ENCODE measurements around the gene FLCN.
A peak's percentile ranks its signal among the peaks of the same experiment; 100 is the strongest.
"Not testable (repeated sequence)": the region's sequence is repeated elsewhere in the genome, so short reads cannot be mapped to it uniquely, and the experiment has no call there.

FLCN gene, protein sequence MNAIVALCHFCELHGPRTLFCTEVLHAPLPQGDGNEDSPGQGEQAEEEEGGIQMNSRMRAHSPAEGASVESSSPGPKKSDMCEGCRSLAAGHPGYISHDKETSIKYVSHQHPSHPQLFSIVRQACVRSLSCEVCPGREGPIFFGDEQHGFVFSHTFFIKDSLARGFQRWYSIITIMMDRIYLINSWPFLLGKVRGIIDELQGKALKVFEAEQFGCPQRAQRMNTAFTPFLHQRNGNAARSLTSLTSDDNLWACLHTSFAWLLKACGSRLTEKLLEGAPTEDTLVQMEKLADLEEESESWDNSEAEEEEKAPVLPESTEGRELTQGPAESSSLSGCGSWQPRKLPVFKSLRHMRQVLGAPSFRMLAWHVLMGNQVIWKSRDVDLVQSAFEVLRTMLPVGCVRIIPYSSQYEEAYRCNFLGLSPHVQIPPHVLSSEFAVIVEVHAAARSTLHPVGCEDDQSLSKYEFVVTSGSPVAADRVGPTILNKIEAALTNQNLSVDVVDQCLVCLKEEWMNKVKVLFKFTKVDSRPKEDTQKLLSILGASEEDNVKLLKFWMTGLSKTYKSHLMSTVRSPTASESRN

DNA sequence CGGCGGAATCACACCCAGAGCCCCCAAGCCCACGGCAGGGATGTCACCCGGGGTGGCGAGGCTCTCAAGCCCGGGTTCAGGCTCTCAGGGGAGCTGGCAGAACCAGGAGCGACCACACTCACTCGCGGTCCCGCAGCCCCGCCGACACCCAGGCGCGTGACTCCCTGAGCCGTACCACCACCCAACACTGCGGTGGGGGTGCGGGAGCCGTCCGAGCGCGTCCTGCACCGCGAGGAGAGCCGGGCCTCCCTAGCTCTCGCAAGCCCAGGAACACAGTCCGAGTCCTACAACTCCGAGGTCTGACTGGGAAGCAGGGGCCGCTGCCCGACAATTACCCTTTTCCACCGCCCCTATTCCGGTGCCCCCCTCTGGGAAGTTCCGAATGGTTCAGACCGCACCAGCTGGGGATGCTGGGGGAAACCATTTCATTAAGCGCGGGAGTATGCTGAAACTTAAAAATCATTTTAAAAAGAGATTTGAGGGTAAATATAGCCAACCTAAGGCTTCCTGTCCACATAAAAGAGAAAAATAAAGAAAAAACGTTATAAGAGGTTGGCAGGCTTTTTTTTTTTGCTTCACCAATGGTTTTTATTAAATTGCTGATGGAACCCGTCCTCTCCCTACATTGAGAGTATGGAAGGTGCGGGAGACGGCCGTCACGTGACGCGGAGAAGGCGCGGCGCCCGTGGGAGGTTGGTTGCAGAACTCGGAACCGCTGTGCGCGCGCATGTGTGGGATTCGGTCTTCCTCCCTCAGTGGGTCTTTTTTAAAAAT lies at the start of gene FLCN:
FLCN (minus strand) TSS at position 143 of the 774 bp plus-strand sequence. CDS start 9,031 bp downstream, outside the sequence.
- peak; percentile 55 for DNase-seq

DNA sequence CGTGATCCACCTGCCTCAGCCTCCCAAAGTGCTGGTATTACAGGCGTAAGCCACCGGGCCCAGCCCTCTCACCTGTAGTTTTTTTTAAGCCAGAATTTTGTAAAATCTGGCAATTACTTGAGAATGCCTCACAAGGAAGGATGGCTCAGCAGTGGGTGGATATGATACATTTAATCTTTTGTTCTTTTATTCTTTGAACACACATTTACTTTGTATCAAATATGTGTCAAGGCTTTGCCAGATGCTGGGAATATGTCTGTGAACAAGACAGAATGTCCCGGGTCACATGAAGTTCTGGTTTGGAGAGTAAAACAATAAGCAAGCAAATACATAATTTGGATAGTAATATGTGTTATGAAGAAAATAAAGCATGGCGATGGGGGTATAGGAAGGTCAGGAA lies 49.0 kb upstream of the FLCN start:
- no peak for DNase-seq

DNA sequence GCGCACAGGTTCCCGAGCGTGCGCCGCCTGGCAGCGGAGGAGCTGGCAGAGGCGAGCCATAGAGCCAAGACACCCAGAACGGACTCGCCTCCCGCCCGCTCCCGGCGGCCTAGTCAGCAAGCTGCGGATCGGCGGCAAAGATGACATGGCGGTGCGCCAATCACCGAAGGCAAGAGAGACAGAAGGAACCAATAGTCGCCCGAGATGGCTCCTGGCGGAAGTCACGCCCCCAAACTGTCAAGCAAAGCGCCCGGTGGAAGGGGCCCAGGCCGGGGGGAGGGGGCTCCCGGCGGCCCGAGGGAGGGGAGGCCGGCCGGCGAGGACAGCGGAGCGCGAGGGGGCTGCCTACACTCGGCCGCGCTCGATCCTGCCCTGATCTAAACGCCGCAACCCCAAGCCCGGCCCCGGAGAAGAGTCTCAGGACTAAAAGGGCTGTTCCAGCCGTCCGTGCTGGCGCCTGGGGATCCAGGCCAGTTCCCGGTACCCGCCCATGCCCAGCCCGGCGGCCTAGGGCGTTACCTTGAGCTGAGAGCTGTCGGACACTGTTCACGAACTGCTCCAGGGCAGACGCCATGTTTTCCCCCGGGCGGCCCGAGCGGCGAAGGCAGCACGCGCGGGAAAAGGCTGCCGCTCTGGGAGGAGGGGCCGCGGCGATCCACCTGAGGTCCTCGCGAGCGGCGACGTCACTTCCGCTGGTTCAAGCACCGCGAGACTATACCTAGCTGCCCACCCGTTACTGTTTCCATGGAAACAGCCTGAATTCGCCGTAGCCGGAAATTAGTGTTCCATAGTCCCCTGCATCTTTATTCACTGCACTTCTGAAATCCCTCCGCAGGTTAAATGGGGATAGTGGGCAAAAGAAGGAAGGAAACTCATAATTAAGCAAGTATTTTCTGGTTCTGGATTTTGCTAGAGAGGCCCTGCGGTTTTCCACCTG lies 43.9 kb upstream of the FLCN start, which contains the start of gene COPS3:
COPS3 (minus strand) TSS at position 634 of the 937 bp plus-strand sequence; CDS start at position 574, 60 bp downstream.
- DNase-seq, result peak; percentile 84

DNA sequence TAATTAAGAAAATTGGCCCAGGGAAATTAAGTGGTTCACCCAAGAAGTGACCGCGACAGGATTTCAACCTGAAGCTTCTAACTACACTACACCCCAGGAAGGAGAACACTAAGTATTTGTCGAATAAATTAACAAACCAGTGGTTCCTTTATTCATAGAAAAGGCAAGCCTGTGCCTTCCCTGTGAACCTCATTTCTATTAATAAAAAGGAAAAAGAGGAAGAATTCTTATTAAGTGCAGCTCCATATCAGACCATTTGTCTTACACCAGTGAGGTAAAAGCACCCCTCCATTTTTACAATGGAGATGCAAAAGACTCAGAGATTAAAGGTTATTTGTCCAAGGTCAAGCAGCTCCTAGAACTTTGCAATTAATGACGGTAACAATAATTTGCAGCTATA lies 42.3 kb upstream of the FLCN start:
- DNase-seq, result no peak

DNA sequence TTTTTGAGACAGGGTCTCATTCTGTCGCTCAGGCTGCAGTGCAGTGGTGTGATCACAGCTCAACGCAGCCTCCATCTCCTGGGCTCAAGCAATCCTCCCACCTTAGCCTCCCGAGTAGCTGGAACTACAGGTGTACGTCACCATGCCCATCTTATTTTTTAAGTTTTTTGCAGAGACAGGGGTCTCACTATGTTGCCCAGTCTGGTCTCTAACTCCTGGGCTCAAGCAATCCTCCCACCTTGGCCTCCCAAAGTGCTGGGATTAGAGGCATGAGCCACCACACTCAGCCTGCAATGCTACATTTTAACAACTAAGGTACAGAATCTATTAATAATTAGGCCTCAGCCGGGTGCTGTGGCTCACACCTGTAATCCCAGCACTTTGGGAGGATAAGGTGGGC lies 40.5 kb upstream of the FLCN start:
- DNase-seq, result not testable (repeated sequence)

DNA sequence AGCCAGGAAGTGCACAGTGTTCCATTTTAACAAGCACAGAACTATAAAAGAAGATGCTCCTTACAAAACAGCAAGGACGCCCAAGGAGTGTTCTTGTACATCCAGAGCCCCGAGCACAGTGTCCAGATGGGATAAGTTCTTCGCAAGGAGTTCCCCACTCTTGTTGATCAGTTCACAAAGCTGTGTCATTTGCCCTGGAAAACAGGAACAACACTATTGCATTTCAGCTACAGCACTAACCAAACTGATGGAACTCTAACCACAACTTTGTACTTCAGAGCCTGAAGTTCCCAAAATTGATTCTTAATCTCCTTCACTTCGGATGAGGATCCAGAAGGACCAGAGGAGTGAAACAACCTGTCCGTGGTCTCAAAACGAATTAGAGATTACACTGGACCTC lies 39.0 kb upstream of the FLCN start:
- no peak for DNase-seq

DNA sequence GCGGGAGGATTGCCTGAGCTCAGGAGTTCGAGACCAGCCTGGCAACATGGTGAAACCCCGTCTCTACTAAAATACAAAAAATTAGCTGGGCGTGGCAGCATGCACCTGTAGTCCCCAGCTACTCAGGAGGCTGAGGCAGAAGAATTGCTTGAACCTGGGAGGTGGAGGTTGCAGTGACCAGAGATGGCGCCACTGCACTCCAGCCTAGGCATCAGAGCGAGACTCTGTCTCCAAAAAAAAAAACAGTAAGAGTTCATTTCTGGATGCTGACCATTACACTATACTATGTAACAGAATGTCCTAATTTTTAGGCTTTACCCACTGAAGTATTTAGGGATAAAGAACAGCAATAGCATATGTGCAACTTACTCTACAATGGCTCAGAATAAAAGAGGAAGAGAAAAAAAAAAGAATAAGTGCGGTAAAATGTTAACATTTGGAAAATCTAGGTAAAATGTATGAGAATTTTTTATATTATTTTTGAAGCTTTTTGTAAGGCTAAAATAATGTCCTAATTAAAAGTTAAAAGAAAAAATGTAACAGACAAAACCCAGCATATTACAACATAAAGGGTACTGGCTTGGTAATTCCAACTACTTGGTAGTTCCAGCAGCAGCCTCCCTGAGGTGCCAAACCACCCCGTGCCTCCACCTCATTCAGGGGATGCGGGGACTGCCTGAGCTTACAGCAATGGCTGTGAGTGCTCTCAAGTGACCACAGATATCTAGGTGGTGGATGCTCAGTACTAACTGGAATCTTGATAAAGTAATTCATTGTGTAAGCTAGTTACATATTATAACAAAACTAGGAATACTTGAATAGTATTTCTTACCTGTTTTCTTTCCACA lies 33.2 kb upstream of the FLCN start:
- no peak for DNase-seq

DNA sequence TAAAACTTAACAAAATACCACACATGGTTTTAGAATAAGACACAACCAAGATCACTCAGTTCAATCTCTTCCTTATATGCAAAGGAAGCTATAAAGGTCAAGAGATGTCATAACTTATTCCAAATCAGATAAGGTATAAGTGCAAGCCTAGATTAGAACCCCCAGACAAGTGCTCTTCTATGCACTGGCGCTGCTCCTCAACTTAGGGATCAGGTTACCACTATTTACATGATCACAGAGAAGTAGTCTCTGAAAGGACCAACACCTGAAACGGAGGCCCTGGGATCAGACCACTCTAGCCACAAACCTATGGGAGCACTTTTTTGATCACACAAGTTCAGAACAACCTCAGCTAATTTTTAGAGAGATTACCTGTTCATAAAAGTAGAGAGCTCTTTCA lies 27.5 kb upstream of the FLCN start:
- DNase-seq, result peak; percentile 1

DNA sequence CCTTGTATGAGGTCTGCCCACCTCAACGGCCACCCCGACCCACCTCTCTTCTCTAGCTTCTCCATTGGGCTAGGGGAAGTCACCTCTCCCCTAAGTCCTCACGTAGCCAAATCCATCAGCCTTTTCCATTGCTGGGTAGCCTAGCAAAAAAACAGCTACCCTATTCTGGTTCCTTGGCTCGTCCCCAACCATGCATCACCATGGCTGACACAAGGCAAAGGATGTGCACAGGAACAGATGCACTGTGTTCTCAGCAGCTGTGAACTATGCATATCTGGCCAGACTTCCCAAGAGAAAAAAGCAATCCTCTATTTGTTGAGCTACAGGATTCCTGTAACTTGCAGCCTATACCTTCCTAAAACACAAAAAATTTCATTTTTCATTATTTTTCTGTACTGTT lies 22.0 kb upstream of the FLCN start:
- DNase-seq, result no peak

DNA sequence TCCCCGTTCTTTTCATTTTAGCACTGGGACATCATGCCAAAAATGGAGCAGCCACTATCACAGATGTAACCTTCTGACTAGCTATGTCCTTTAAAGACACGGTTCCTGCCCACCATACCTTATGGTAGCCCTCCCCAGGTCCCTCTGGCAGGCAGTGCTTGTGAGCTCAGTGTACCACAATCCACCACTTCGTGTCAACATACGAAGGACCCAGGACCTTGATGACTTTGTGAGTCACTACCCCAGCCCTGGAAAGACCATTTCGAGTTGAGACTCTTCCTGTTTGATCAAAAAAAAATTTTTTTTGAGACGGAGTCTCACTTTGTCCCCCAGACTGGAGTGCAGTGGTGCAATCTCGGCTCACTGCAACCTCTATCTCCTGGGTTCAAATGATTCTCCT lies 21.0 kb upstream of the FLCN start:
- no peak for DNase-seq

DNA sequence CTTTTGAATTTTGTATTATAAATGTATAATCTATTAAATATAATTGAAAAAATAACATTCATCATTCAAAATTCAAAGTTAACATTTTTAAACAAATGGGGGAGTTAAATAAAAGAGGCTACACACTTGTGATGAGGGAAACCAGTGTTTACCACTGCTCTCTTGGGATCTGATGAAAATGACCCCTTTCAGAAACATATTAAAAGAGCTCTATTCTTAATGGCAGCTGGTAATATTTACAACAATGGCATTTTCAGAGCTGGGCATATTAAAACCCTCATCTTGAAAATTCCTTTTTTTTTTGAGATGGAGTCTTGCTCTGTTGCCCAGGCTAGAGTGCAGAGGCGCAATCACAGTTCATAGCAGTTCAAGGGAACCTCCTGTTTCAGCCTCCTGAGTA lies 19.3 kb upstream of the FLCN start:
- no peak for DNase-seq

DNA sequence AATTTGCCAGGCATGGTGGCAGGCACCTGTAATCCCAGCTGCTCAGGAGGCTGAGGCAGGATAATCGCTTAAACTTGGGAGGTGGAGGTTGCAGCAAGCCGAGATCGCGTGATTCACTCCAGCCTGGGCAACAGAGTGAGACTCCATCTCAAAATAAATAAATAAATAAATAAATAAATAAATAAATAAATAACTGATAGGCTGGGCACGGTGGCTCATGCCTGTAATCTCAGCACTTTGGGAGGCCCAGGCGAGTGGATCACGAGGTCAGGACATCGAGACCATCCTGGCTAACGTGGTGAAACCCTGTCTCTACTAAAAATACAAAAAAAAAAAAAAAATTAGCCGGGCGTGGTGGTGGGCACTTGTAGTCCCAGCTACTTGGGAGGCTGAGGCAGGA lies 18.7 kb upstream of the FLCN start:
- not testable (repeated sequence) for DNase-seq

DNA sequence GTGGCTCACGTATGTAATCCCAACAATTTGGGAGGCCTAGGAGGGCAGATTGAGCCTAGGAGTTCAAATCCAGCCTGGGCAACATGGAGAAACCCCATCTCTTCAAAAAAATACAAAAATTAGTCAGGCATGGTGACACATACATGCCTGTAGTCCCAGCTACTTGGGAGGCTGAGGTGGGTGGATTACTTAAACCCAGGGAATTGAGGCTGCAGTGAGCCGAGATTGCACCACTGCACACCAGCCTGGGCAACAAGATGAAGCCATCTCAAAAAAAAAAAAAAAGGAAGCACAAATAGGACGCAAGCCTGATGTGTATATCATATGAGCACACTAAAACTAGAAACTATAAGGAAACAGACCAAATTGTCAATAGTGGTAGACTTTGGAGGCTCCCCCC lies 17.1 kb upstream of the FLCN start:
- DNase-seq, result no peak

DNA sequence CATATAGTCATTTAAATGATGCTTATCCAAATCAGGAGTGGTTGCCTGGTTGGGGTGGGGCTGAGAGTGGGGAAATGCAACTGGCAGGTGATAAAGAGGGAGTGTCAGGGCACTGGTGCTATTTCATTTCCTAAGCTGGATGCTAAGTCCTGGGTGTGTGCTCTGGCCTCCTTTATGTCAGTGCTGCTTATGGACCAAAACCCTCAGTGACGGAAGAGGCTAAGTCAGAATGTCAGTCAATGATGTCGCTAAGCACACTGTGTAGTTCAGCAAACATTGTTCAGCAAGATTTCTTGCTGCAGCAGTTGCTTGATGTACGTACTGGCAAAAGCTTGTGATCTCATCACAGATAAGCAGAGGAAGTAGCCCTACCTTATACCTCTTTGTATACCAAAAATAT lies 16.4 kb upstream of the FLCN start:
- DNase-seq, result no peak

DNA sequence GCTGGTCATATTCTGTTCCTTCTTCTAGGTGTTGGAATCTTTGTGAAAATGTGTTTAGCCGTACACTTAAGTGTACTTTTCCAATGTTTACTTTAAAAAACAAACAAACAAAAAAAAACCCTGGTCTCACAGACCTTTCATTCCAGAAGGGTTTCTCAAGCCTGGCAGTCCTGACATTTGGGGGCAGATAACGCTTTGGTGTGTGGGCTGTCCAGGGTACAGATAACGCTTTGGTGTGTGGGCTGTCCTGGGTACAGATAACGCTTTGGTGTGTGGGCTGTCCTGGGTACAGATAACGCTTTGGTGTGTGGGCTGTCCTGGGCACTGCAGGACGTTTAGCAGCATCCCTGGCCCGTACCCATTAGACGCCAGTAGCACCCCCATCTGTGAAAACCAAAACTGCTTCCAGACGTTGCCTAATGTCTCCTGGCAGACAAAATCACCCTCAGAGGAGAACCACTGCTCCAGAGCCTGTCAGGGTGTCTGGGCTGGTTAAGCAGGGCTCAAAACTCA lies 15.2 kb upstream of the FLCN start:
- DNase-seq, result no peak

DNA sequence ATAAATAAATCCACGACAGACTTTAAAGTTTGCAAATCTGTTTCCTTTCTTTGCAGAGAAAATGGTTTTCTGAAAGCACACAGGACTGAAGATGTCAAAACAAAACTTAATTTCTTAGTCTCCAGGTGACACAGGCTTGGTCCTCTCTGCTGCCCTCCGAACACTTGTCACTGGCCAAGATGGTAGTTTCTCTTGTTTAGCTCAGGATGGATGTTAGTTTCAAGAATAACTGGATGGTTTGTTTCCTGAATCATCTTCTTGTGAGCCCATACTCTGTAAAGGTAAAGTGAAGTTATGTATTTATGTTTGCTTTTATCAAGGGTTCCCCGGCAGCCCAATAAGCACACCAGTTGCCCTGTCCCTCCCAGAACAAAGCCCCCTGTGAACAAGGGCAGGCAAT lies 9.9 kb upstream of the FLCN start:
- no peak for DNase-seq

DNA sequence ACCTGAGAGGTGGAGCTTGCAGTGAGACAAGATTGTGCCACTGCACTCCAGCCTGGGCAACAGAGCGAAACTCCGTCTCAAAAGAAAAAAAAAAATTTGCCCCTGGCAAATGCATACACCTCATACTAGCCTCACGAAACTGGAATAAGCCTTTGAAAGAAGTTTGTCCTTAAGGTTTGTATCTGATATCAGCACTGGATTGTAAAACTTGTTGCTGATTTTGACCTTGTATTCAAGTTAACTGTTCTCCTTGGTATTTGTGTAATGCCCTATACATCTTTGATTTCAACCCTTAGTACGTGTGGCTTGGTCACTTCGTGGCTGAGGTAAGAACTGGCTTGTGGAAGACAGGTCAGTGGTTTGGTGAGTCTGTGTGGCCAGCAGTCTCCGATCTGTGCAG lies 6.2 kb upstream of the FLCN start:
- DNase-seq, result no peak

DNA sequence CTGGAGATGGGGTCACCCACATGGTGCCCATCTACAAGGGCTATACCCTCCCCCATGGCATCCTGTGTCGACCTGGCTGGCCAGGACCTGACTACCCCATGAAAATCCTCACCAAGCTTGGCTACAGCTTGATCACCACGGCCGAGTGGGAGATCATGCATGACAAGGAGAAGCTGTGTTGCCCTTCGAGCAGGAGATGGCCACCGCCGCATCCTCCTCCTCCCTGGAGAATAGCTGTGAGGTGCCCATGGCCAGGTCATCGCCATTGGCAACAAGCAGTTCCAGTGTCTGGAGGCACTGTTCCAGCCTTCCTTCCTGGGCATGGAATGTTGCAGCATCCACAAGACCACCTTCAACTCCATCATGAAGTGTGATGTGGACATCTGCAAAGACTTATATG lies 5.3 kb upstream of the FLCN start:
- no peak for DNase-seq

DNA sequence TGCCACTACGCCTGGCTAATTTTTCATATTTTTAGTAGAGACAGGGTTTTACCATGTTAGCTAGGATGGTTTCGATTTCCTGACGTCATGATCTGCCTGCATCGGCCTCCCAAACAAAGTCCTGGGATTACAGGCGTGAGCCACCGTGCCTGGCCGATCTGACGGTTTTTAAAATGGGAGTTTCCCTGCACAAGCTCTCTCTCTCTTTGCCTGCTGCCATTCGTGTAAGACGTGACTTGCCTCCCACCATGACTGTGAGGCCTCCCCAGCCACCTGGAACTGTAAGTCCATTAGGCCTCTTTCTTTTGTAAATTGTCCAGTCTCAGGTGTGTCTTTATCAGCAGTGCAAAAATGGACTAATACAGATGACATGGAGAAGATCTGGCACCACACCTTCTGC lies 4.7 kb upstream of the FLCN start:
- DNase-seq, result no peak

DNA sequence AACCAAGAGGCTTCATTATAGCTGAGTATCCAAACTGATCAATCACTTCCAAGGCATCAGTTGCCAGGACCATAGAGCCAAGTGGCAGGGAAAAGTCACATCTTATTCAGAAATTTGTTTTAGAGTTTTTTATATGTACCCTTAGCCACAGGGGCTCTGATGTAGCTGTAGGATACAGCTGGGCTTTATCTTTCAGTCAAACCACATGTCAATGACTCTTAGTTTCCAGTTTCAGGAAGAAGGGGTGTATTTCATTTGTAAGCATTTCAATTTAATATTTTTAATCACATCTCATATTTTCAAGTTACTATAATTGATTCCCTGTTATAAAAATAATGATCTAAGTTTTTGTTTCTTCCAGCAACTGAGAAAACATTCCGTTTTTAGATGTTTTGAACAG lies 2.9 kb upstream of the FLCN start:
- no peak for DNase-seq

DNA sequence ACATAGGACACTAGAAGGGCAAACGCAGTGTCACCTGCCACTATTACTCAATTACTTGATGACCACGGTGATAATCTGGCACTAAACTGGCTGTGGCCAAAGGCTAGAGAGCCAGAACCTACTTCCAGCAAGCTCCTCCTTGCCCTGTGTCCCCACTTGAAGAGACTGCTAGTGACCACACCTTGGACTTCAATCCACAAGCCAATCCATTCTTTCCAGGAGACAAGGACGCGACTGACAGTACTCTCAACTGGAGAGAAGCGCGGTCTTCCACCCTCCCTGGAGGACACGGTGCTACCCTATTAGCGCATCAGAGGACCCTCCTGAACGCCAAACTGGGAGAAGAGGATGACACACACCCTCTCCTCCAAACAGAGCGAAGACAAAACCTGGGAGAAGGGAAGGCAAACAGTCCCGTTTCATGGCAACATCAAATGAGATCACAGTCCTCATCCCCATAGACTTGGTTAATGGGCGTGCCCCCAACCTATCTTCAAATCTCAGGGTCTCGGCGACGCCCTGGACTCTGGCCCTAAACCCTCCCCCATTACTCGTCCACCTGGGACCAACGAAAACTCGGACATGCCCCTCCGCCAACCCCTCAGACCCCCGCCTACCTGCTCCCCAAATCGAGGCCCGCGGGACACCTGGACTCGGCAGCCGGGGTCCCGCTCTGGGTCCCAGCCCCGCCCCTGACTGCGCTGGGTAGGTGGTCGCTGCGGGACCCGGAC lies 508 bp downstream of the FLCN start:
- no peak for DNase-seq
